HG02852 (cell line): ENCODE measurements around the gene ADH1A.
"Not testable (repeated sequence)": the region's sequence is repeated elsewhere in the genome, so short reads cannot be mapped to it uniquely, and the experiment has no call there.

Source experiments
- ATAC-seq: cut with Tn5 transposase; IDR thresholded peaks from one replicate; pipeline ENCODE4 v1.9.1; 2021; ENCODE audit warnings: mild to moderate bottlenecking, moderate library complexity; ENCODE audit not compliant: unreplicated experiment

ADH1A gene

GRCh38 chr4:99290848-99291786 lies at the start of gene ADH1A:
TSS of gene ADH1A (minus strand) at chr4:99290985. CDS start at chr4:99290914, 71 bp downstream.
- ATAC-seq, result no peak

- ATAC-seq, result no peak
Observed at GRCh38 chr4:99339172-99339571, 48.4 kb upstream of the ADH1A start.

- ATAC-seq, result no peak
Observed at GRCh38 chr4:99336553-99336952, 45.8 kb upstream of the ADH1A start.

- ATAC-seq, result no peak
Observed at GRCh38 chr4:99334880-99335279, 44.1 kb upstream of the ADH1A start.

- ATAC-seq, result no peak
Observed at GRCh38 chr4:99330648-99331047, 39.9 kb upstream of the ADH1A start.

- ATAC-seq, result no peak
Observed at GRCh38 chr4:99329876-99330275, 39.1 kb upstream of the ADH1A start.

- ATAC-seq, result no peak
Observed at GRCh38 chr4:99324979-99325378, 34.2 kb upstream of the ADH1A start.

- no peak for ATAC-seq
Observed at GRCh38 chr4:99324361-99324760, 33.6 kb upstream of the ADH1A start.

- no peak for ATAC-seq
Observed at GRCh38 chr4:99323756-99324155, 33.0 kb upstream of the ADH1A start.

GRCh38 chr4:99321241-99322191 lies 30.7 kb upstream of the ADH1A start, which contains the start of gene ADH1B:
TSS of gene ADH1B (minus strand) at chr4:99321401. CDS start at chr4:99321331, 70 bp downstream.
- no peak for ATAC-seq

- ATAC-seq, result not testable (repeated sequence)
Observed at GRCh38 chr4:99317811-99318210, 27.0 kb upstream of the ADH1A start.

GRCh38 chr4:99317354-99317753 lies 26.6 kb upstream of the ADH1A start:
- no peak for ATAC-seq

GRCh38 chr4:99315839-99316238 lies 25.1 kb upstream of the ADH1A start:
- no peak for ATAC-seq

GRCh38 chr4:99314211-99314610 lies 23.4 kb upstream of the ADH1A start:
- ATAC-seq, result no peak

GRCh38 chr4:99310389-99310788 lies 19.6 kb upstream of the ADH1A start:
- no peak for ATAC-seq

- ATAC-seq, result no peak
Observed at GRCh38 chr4:99305638-99306400, 15.0 kb upstream of the ADH1A start.

GRCh38 chr4:99301376-99302164 lies 10.8 kb upstream of the ADH1A start:
- ATAC-seq, result no peak

GRCh38 chr4:99300934-99301333 lies 10.1 kb upstream of the ADH1A start:
- ATAC-seq, result no peak

GRCh38 chr4:99293357-99293756 lies 2.6 kb upstream of the ADH1A start:
- ATAC-seq, result no peak

- ATAC-seq, result no peak
Observed at GRCh38 chr4:99285387-99285786, 5.4 kb downstream of the ADH1A start.
